ENCODE results near the gene NUP43.
"Not testable (repeated sequence)": the region's sequence is repeated elsewhere in the genome, so short reads cannot be mapped to it uniquely, and the experiment has no call there.

Gene NUP43, protein sequence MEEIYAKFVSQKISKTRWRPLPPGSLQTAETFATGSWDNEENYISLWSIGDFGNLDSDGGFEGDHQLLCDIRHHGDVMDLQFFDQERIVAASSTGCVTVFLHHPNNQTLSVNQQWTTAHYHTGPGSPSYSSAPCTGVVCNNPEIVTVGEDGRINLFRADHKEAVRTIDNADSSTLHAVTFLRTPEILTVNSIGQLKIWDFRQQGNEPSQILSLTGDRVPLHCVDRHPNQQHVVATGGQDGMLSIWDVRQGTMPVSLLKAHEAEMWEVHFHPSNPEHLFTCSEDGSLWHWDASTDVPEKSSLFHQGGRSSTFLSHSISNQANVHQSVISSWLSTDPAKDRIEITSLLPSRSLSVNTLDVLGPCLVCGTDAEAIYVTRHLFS

DNA sequence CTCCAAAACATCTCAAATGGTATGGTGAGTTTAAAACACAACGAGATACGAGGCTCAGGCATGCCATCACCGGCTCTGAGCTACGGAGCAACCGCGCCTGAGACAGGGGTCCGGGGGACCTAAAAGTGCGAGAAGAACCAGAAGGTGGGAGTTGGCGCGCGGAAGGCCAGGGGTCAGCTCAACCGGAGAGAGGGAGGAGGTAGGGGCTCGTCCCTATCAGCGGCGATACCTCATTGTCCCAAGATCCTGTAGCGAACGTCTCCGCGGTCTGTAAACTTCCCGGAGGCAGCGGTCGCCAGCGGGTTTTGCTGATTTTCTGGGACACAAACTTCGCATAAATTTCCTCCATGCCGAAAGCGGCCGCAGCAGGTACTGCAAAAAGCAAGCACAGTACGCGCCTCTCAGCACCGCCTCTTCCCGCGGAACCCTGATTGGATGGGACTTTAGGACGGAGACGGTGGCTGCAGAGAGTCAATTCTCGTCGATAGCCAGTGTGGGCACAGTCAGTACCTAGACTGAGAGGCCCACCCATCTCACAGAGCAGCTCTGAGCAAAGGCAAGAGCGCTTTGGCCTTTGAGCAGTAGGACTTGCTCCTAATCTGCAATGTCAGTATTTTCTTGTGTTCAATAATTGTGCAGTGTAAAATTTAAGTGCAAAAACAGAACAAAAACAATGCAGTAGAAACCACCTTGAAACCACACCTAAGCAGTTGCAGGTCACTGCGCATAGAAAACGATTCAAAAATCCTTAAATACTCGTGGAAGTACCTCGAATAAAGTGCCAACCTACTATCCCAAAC, at the start of gene NUP43:
TSS of gene NUP43 (minus strand) at position 383 of the 800 bp plus-strand sequence. CDS start at position 349, 34 bp downstream.
- in situ Hi-C loops (cut with MboI; ENCODE audit: low sequenced_read_pairs) = no loop called here

DNA sequence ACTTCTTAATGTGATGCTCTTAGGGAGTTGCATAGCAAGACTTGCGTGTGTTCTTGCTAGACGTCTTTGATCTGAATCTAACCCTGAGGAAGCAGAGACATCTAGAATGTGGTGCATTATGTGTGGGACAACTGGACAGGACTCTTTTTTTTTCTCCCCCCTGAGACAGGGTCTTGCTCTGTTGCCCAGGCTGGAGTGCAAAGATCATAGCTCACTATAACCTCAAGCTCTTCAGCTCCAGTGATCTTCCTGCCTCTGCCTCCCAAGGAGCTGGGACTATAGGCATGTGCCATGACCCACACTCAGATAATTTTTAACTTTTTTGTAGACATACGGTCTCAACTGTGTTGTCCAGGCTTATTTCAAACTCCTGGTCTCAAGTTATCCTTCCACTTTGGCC, 37.2 kb upstream of the NUP43 start:
- in situ Hi-C loops (cut with MboI; ENCODE audit: low sequenced_read_pairs) = no loop called here

DNA sequence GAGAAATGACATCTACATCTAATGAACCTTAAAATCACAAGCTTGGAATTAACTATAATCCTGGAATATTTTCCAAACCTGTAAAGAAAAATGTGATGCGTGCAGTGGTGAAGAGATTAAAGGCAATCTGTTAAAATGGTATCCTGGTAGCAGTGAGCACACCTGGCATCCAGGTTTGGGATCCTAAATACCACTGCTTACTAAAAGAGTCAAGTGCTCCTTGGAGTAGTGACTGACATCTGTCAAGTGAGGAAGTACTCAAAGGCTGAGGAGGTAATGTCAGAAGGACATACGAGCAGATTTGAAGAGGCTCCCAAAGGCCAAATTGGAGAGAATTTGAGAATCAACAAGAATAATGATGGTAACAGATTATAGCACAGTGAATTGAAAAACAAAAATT, 36.0 kb upstream of the NUP43 start:
- in situ Hi-C loops (cut with MboI; ENCODE audit: low sequenced_read_pairs) = no loop called here

DNA sequence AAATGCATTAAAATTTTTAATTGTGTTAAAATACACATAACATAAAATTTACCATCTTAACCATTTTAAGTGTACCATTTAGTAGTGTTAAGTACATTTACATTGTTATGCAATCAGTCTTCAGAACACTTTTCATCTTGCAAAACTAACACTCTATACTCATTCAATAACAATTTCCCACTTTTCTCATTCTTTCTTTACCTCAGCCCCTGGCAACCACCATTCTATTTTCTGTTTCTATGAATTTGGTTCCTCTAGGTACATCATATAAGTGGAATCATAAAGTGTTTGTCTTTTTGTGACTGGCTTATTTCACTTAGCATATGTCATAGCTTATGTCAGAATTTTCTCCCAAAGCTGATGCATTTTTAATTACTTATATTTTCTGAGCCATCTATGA, 35.4 kb upstream of the NUP43 start:
- in situ Hi-C loops (cut with MboI; ENCODE audit: low sequenced_read_pairs) = no loop called here

DNA sequence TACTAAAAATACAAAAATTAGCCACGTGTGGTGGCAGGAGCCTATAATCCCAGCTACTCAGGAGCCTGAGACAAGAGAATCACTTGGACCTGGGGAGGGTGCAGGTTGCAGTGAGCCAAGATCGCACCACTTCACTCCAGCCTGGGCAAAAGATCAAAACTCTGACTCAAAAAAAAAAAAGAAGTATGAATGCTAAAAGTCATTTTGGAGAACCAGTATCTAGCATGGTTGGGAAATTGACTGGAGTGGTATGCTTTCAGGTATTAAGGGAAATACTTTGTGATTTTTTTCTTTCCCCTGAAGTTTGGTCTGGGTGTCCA, 33.3 kb upstream of the NUP43 start:
- in situ Hi-C loops (cut with MboI; ENCODE audit: low sequenced_read_pairs) = no loop called here

DNA sequence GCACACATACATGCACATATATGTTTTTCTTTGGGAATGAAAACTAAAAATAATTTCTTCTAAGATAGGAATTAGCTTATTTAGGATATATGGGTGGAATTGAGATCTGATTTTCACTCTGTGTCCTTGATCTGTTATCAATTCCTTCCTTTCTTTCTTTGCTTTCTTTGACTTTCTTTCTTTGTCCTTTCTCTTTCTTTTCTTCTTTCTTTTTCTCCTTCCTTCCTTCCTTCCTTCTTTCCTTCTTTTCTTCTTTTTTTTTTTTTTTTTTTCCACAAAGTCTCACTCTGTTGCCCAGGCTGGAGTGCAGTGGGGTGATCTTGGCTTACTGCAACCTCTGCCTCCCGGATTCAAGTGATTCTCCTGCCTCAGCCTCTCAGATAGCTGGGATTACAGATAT, 31.3 kb upstream of the NUP43 start:
- in situ Hi-C loops (cut with MboI; ENCODE audit: low sequenced_read_pairs) = no loop called here

DNA sequence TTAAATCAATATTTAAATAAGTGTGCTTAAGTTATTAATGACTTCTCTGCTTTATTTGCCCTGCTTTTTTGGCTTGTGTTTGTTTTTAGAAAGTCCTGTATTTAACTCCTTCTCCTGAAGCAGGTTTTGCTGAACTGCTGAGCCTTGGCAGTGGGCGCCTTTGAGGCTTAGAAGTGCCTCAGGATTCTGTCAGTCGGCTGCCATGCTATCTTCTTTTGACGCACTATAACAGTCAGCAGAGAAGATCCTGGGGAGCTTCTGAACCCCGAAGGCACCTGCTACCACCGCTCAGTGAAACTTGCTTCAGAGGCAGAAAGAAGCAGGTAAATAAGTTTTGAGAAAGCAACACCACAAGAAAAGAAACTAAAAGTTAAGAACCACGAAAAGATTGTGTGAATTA, 25.6 kb upstream of the NUP43 start:
- in situ Hi-C loops (cut with MboI; ENCODE audit: low sequenced_read_pairs) = no loop called here

DNA sequence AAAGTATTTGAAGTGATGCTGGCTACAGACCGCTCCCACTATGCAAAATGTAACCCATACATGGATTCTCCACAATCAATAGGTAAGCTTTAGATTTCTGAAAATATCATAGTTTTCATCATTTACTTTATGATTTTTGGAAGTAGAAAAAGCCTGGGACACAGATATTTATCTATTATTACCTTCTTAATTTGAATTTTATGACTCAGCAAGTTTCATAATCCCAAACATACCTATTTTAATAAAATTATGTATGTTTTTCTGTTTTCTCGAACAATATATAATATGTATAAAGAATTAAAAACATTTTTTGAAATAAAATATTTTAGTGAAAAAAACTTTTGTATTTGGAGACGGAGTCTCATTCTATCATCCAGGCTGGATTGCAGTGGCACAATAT, 24.9 kb upstream of the NUP43 start:
- in situ Hi-C loops (cut with MboI; ENCODE audit: low sequenced_read_pairs) = no loop called here

DNA sequence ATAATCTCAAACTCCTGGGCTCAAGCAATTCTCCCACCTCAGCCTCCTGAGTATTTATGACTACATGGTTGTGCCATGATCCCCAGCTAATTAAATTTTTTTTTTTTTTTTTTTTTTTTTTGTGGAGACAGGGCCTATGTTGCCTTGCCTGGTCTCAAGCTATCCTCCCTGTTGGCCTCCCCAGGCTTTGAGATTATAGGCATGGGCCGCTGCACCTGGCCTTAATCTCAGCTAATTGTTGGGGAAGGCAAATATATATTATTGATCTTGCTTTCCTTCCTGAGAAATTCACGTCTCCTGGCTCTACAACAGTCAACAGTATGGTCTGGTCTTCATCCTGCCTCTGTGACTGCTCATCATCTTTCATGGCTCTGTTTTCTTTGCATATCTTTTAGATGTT, 23.3 kb upstream of the NUP43 start:
- in situ Hi-C loops (cut with MboI; ENCODE audit: low sequenced_read_pairs) = no loop called here

DNA sequence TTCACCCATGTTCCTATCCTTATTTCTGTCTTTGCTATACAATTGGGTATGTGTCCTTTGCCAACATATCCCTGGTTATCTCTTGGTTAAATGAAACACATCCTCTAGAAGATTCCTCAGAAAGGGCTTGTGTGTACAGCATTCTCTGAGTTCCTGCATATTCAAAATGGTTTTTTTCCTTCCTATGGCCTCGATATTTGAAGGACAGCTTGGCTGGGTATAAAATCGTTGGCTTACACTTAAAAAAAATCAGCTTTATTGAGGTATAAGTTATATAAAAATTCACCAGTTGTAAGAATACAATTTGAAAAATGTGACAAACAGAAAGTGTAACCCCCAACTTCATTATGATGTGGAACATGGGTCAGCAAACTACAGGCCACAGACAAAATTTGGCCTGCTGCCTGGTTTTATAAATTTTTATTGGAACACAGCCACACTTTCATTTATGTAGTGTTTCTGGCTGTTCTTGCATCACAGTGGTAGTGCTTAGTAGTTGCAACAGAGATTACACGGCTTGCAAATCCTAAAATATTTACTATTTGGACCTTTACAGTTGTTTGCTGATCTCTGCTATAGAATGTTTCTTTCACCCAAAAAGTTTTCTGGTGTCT, 19.9 kb upstream of the NUP43 start:
- in situ Hi-C loops (cut with MboI; ENCODE audit: low sequenced_read_pairs) = no loop called here

DNA sequence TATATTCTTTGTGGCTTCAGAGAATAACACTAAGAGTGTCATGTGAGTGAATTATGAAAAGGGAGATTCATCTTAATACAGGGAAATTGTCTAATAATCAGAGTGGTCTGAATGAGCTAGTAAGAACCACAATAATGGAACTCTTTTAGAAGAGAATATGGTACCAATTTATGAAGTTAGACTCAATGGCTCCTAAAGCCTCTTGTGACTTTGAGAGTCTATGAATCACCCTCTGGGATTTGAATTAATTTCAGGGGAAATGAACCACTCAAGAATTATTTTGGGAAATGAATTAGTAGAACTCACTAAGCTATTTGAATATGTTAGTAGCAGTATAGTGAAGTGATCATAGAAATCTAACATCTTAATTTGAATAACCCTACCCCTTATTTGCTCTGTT, 17.5 kb upstream of the NUP43 start:
- in situ Hi-C loops (cut with MboI; ENCODE audit: low sequenced_read_pairs) = no loop called here

DNA sequence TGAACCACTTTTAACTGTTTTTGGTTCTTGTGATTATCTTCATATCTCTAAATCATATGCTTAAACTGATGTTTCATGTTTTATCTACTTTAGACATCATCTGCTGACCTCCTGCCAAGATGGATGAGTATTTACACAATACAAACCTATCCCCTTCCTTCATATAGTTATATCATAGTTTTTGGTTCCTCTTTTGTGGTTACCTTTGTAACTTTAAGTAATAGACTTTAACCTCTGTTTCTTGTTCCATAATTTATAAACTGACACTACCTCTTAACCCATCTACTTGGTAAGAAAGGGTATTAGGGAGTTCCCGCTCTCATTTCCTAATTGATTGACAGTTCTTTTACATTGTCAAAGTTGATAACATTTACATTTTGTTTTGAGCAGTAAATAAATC, 15.1 kb upstream of the NUP43 start:
- in situ Hi-C loops (cut with MboI; ENCODE audit: low sequenced_read_pairs) = no loop called here

DNA sequence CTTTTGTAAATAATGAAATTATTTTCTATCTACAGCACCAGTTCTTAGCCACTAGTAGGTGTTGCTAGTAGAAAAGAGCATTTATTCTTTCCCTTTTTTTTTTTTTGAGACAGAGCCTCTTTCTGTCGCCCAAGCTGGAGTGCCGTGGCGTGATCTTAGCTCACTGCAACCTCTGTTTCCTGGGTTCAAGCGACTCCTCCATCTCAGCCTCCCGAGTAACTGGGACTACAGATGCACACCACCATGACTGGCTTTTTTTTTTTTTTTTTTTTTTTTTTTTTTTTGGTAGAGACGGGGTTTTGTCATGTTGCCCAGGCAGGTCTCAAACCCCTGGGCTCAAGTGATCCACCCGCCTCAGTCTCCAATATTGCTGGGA, 9.9 kb upstream of the NUP43 start:
- in situ Hi-C loops (cut with MboI; ENCODE audit: low sequenced_read_pairs) = no loop called here

DNA sequence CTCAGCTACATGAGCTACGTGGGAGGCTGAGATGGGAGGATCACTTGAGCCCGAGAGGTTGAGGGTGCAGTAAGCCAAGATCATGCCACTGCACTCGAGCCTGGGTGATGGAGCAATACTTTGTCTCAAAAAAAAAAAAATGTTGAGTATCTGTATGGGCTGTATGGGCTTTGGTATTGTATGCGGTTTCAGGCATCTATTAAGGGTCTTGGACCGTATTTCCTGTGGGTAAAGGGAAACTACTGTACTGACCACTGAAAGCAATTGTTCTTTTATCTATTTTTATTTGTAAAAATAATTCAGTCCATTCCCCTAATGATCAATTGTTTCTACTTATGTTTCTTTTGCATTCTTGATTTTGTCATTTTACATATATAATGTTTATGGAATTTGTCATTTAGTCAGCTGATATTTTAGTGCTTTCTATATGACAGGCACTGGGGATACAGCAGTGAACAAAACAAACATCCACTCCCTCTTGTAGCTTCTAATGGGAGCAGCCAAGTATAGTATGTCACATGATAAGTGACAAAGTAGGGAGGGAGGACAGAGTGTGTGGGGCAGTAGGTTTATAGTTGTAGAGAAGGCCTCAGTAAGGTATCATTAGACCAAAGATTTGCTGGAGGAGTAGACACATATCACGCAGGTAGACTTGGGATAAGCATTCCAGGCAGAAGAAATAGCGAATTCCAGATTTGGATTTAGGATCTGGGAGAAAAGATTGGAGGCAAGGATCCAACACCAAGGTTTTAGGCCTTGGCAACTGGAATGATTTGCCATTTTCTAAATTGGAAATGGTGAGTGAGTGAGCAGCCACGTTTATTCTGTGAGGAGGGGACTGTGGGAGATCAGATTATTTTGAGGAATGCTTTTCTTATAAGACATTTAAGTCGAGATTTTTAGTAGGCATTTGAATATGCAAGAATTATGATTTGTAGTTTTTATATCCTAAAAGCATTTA, 9.3 kb upstream of the NUP43 start:
- in situ Hi-C loops (cut with MboI; ENCODE audit: low sequenced_read_pairs) = no loop called here

DNA sequence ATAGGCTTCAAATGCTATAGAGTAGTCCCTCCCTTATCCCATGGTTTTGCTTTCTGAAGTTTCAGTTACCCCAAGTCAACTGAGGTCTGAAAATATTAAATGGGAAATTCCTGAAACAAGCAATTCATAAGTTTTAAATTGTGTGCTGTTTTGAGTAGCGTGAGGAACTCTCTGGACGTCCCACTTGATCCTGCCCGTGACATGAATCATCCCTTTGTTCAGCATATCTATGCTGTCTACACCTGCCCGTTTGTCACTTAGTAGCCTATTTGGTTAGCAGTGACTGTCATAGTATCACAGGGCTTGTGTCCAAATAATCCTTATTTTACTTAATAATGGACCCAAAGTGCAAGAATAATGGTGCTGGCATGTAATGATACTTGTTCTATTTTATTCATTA, 8.2 kb upstream of the NUP43 start:
- in situ Hi-C loops (cut with MboI; ENCODE audit: low sequenced_read_pairs) = no loop called here

DNA sequence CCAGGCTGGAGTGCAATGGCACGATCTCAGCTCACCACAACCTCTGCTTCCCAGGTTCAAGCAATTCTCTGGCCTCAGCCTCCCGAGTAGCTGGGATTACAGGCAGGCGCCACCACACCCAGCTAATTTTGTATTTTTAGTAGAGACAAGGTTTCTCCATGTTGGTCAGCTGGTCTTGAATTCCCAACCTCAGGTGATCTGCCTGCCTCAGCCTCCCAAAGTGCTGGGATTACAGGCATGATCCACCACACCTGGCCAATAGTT, 7.0 kb upstream of the NUP43 start:
- in situ Hi-C loops (cut with MboI; ENCODE audit: low sequenced_read_pairs) = not testable (repeated sequence)

DNA sequence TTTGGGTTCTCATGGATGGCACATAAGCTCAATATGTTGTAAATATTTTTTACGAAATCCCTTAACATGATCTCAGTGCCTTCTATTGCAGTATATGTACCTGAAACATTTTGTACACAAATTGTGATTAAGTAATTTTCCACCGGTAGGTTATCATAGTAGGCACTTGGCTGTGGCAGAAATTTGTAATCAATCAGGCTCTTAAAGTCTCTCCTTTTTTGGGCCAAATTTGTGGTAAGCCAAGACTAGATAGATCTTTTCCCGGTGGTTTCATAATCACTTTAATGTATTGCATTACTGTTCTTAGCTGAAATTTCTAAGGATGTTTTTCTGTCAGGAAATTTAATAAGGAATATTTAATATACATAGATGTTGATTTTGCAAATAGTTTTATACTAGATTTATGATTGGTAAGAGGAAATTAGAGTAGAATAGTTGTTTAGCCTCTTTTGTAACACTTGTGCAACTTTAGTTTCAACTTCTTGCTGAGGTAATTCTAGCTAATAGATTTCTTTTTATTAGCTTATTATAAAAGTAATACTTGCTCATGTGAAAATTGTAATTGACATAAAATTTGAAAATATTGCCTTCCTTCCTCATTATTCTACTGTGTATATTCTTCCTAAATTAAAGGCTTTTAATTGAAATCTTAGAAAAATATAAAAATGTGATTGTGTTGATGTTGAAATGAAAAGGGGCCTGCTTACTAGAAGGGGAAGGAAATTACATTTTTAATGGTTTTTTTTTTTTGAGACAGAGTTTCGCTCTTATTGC, 6.5 kb upstream of the NUP43 start:
- in situ Hi-C loops (cut with MboI; ENCODE audit: low sequenced_read_pairs) = no loop called here

DNA sequence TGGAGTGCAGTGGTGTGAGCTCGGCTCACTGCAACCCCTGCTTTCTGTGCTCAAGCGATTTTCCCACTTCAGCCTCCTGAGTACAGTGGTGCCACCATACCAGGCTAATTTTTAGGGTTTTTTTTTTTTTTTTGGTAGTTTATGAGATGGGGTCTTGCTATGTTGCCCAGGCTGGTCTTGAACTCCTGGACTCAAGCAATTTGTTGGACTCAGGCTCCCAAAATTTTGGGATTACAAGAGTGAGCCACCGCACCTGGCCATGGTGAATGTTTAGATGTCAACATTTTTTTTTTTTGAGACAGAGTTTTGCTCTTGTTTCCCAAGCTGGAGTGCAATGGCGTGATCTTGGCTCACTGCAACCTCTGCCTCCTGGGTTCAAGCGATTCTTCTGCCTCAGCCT, 5.6 kb upstream of the NUP43 start:
- in situ Hi-C loops (cut with MboI; ENCODE audit: low sequenced_read_pairs) = not testable (repeated sequence)

DNA sequence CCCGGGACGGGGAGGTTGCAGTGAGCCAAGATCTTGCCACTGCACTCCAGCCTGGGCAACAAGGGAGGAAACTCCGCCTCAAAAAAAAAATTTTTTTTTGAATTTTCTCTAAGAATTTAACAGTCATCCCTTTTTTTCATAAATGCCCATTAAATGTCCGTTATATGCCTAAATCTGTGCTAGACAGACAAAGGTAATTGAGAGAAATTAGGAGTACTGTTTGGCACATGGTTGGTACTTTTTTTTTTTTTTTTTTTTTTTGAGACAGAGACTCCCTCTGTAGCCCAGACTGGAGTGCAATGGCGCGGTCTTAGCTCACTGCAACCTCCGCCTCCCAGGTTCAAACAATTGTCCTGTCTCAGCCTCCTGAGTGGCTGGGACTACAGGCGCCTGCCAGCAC, 4.9 kb upstream of the NUP43 start:
- in situ Hi-C loops (cut with MboI; ENCODE audit: low sequenced_read_pairs) = no loop called here

DNA sequence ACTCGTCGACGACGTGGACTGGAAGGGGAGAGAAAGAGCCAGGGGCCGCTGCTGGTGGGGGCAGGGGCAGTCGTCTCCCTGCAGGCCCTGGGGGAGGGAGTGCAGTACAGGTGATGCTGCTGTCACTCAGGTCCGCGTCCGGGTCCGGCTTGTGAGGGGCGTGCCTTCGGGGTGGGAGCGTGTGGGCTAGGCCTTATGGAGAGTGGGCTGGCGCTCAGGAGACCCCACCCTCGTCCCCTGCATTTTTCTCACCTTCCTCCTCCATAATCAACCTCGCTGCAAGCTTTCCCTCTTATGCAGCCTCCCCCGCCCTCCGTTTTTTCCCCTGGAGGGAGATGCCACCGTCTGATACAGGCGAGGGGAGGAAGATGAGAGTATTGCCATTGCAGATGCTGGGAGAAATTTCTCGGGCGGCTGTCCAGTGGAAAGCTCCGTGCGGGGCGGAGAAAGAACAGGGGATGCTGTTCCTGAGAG, 3.8 kb upstream of the NUP43 start:
- in situ Hi-C loops (cut with MboI; ENCODE audit: low sequenced_read_pairs) = no loop called here

All from hTERT RPE-1 (cell line).